ENCODE measurements around the gene TDRKH. TPM values are rescaled to one million over a fixed set of nuclear protein-coding genes. Genes with fewer than 3 reads are reported as not detected.

The TDRKH gene
- total and polyA plus RNA-seq, 7 donors = 2.4 to 12.1 (median 4.3) TPM

DNA sequence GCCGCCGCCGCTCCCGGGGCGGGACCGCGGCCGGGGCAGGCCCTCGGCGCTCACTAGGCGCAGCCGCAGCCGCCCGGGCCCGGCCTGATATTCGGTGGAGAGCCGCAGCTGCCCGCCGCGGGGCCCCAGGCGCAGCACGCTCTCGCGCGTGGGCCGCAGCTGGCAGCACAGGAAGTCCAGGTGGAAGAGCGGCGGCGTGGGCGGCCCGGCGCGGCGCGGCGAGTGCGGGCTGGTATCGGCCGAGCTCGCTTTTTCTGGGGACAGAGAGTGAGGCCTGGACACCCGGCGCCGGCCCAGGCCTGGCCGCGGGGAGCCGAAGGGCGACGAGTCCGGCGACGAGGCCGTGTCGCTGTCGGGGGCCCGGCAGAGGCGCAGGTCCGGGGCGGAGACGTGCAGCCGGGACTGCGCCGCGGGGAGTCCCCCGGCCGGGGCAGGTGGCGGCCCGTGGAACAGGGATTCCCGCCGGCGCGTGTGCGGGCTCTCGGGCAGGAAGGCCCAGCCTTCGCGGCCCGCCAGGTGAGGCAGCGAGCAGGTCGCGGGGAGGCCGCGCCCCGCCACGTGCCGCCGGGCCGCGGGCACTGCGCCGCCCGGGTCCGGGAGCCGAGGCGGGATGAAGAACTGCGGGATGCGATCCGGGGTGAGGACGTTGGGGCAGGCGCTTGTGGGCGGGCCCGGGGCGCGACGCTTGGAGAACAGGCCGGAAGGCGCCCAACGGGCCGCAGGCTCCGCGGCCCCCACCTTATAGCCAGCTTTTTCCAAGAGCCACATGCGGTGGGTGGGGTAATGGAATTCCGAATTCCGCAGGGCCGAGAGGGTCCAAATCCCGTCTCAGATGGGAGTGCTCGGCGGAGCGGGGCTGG lies 48.2 kb upstream of the TDRKH start:
- peak overlapping the region; percentile 70 for H3K4me3 ChIP-seq
- H3K27me3 ChIP-seq (ENCODE audit: insufficient read depth in 3 of 3, low read length in 2 of 3) = peaks cover 0 to 28% (median 17%) of the 10 kb centered on the region in 3 donors
- H3K4me1 ChIP-seq = peaks cover 3% of the 10 kb centered on the region
- no peak overlapping the region for H3K27ac ChIP-seq
- no peak for TF ChIP-seq CTCF (IDR thresholded peaks at IDR 0.05)
- intact Hi-C loops (cut with DNase I) = loop anchor here (5.0 to 10.0 kb wide), 8 partner anchors 46 to 374 kb away; partner anchors contain the start of genes MRPL9 (in 2 of the 2), TDRKH (in 1 of the 2) and TUFT1 (in 1 of the 2)
- DNase-seq (peak in 1 of 2 donors; percentile 41), ATAC-seq (peak; percentile 40 to 48 (median 44))
- H3K36me3 ChIP-seq (ENCODE audit: insufficient read depth in 1 of 2, low read depth in 1 of 2) = no peaks in the 10 kb centered on the region
- WGBS, 3 donors = 3 to 6% (median 4%) methylated on average over 84 to 117 of the region's 117 CpGs
- H3K9me3 ChIP-seq = no peaks in the 10 kb centered on the region

DNA sequence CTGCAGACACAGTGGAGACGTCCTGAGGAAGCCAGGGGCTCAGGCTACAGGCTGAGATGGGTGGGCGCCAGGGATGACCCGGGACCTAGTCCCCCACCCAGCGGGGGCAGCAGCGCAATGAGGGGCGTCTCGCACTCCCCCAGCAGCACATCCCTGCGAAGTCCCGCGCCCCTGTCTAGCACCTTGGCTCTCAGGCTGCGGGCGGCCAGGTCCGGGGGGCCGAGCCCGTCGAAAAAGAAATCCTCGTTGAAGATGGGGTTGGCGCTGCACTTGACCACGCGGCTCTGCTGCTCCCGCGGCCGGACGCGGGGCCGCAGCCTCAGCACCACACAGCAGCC lies 47.6 kb upstream of the TDRKH start:
- Histone ChIP-seq H3K4me1 (peaks cover 7% of the 10 kb centered on the region), H3K27me3 (ENCODE audit: insufficient read depth in 3 of 3, low read length in 2 of 3) (peaks cover 0 to 28% (median 17%) of the 10 kb centered on the region in 3 donors), H3K9me3 (no peaks in the 10 kb centered on the region), H3K27ac (no peak overlapping the region), H3K4me3 (peak overlapping the region; percentile 70), H3K36me3 (ENCODE audit: insufficient read depth in 1 of 2, low read depth in 1 of 2) (no peaks in the 10 kb centered on the region)
- intact Hi-C loops (cut with DNase I) = loop anchor here (5.0 to 10.0 kb wide), 8 partner anchors 46 to 373 kb away; partner anchors contain the start of genes MRPL9 (in 2 of the 2), TDRKH (in 1 of the 2) and TUFT1 (in 1 of the 2)
- ATAC-seq (no peak), DNase-seq (peak in 1 of 2 donors; percentile 57)
- 7 to 13% (median 10%) methylated on average over 24 to 26 of the region's 26 CpGs for WGBS, 3 donors
- TF ChIP-seq CTCF (IDR thresholded peaks at IDR 0.05) = no peak

DNA sequence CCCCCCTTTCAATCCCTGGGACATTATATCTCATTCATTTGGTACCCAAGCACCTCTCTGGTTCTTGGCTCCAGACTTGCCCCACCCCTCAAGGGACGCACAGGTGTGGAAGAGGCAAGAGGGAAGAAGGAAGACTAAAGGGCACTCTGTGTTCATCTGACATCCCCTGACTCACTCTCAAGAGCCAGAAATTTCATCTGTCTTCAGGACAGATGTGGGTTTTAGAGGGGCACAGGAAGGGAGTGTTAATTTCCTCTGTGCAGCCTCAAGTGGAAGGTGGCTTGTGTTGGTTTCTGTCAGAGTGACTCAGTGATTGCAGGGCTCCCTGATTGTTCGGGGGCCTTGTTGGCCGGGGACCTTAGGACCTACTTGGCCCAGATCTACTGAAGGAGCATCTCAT lies 46.9 kb upstream of the TDRKH start:
- H3K4me3 ChIP-seq = no peak overlapping the region
- no peaks in the 10 kb centered on the region for H3K9me3 ChIP-seq
- ATAC-seq = no peak
- H3K36me3 ChIP-seq (ENCODE audit: insufficient read depth in 1 of 2, low read depth in 1 of 2) = no peaks in the 10 kb centered on the region
- peak in 1 of 2 donors; percentile 35 for DNase-seq
- H3K4me1 ChIP-seq = peaks cover 10% of the 10 kb centered on the region
- H3K27ac ChIP-seq = no peak overlapping the region
- 73 to 81% (median 81%) methylated on average over 3 of the region's 3 CpGs for WGBS, 3 donors
- no peak for TF ChIP-seq CTCF (IDR thresholded peaks at IDR 0.05)
- peaks cover 0 to 28% (median 17%) of the 10 kb centered on the region in 3 donors for H3K27me3 ChIP-seq (ENCODE audit: insufficient read depth in 3 of 3, low read length in 2 of 3)
- intact Hi-C loops (cut with DNase I) = loop anchor here (5.0 to 10.0 kb wide), 8 partner anchors 45 to 372 kb away; partner anchors contain the start of genes MRPL9 (in 2 of the 2), TDRKH (in 1 of the 2) and TUFT1 (in 1 of the 2)

DNA sequence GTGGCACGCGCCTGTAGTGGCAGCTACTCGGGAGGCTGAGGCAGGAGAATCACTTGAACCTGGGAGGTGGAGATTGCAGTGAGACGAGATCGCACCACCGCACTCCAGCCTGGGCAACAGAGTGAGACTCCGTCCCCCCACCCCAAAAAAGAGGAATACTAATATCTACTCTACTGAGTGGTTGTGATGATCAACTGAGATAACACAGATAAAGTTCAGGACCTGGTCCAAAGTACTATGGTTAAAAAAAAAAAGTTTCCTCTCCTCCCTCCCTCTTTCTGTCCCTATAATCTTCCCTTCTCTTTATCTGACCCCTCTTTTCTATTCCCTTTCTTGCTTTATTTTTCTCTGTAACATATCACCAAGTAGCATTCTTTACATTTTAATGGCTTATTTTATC lies 45.3 kb upstream of the TDRKH start:
- TF ChIP-seq CTCF (IDR thresholded peaks at IDR 0.05) = no peak
- no peak for ATAC-seq
- Histone ChIP-seq H3K9me3 (no peaks in the 10 kb centered on the region), H3K27me3 (ENCODE audit: insufficient read depth in 3 of 3, low read length in 2 of 3) (peaks cover 0 to 28% (median 17%) of the 10 kb centered on the region in 3 donors), H3K4me3 (no peak overlapping the region), H3K36me3 (ENCODE audit: insufficient read depth in 1 of 2, low read depth in 1 of 2) (no peaks in the 10 kb centered on the region), H3K27ac (no peak overlapping the region), H3K4me1 (peaks cover 13% of the 10 kb centered on the region)
- peak in 1 of 2 donors; percentile 21 for DNase-seq
- intact Hi-C loops (cut with DNase I) = loop anchor here (5.0 to 10.0 kb wide), 8 partner anchors 43 to 371 kb away; partner anchors contain the start of genes MRPL9 (in 2 of the 2), TDRKH (in 1 of the 2) and TUFT1 (in 1 of the 2)
- 96 to 100% (median 97%) methylated on average over 7 of the region's 7 CpGs for WGBS, 3 donors
